CD8-positive, alpha-beta memory T cell (primary cell): ENCODE results near the gene CHD5. TPM values are rescaled to one million over a fixed set of nuclear protein-coding genes. Genes with fewer than 3 reads are reported as not detected.

Experiments
- CTCF ChIA-PET: fragments of 350-600 bp; sonication (Branson Sonifier 250); formaldehyde crosslinking; loops from one replicate; lab custom pipeline; 2021; ENCODE audit warnings: antibody characterized with exemption; lab: Charles Lee
- POLR2A ChIA-PET: fragments of 350-600 bp; sonication (Branson Sonifier 250); formaldehyde crosslinking; loops from one replicate; lab custom pipeline; 2021; ENCODE audit warnings: antibody characterized with exemption; lab: Charles Lee
- DNase-seq, 5 donors: peaks; one replicate each; pipeline versions ENCODE4 v3.0.0 to v3.0.0-alpha.2; 2020 to 2022; ENCODE audit warnings: mixed read lengths in 1 of 5
- H3K27ac ChIP-seq: one replicate; pipeline ENCODE4 v1.7.0; 2013; ENCODE audit warnings: low read depth, mild to moderate bottlenecking, low read length, moderate library complexity
- H3K27me3 ChIP-seq: 2 replicates; pipeline ENCODE4 v1.7.0; 2013; ENCODE audit warnings: low read length, mild to moderate bottlenecking; ENCODE audit not compliant: insufficient read depth, poor library complexity, severe bottlenecking
- H3K36me3 ChIP-seq: 2 replicates; pipeline ENCODE4 v1.7.0; 2013; ENCODE audit warnings: mild to moderate bottlenecking, low read length, moderate library complexity; ENCODE audit not compliant: insufficient read depth
- H3K4me1 ChIP-seq: 2 replicates; pipeline ENCODE4 v1.7.0; 2013; ENCODE audit warnings: mild to moderate bottlenecking, low read length, moderate library complexity; ENCODE audit not compliant: insufficient read depth
- H3K4me3 ChIP-seq: 2 replicates; pipeline ENCODE4 v1.7.0; 2013; ENCODE audit warnings: mild to moderate bottlenecking, low read length
- H3K9me3 ChIP-seq: 2 replicates; pipeline ENCODE4 v1.7.0; 2013; ENCODE audit warnings: mild to moderate bottlenecking, low read length
- H3K27ac Mint-ChIP-seq, 8 donors: one replicate each; pipeline ENCODE4 v1.8.0; 2020 to 2021; ENCODE audit warnings: mixed read lengths in 8 of 8, mild to moderate bottlenecking in 6 of 8, inconsistent platforms in 3 of 8, moderate library complexity in 3 of 8
- H3K27me3 Mint-ChIP-seq, 2 donors: one replicate each; pipeline ENCODE4 v1.8.0; 2020 to 2021; ENCODE audit warnings: mixed read lengths in 2 of 2, mild to moderate bottlenecking in 1 of 2, moderate library complexity in 1 of 2
- H3K36me3 Mint-ChIP-seq, 3 donors: one replicate each; pipeline ENCODE4 v1.8.0; 2020 to 2021; ENCODE audit warnings: mixed read lengths in 3 of 3, inconsistent platforms in 1 of 3, mild to moderate bottlenecking in 1 of 3
- H3K4me1 Mint-ChIP-seq, 3 donors: one replicate each; pipeline ENCODE4 v1.8.0; 2020 to 2021; ENCODE audit warnings: mixed read lengths in 3 of 3, inconsistent platforms in 1 of 3, mild to moderate bottlenecking in 1 of 3
- H3K4me3 Mint-ChIP-seq, 7 donors: one replicate each; pipeline ENCODE4 v1.8.0; 2020 to 2021; ENCODE audit warnings: mixed read lengths in 7 of 7, mild to moderate bottlenecking in 6 of 7, moderate library complexity in 4 of 7, inconsistent platforms in 2 of 7
- H3K9me3 Mint-ChIP-seq, 5 donors: one replicate each; pipeline ENCODE4 v1.8.0; 2020 to 2022; ENCODE audit warnings: mixed read lengths in 5 of 5, mild to moderate bottlenecking in 3 of 5, moderate library complexity in 2 of 5, inconsistent platforms in 1 of 5
- polyA plus RNA-seq: library from polyadenylated mRNA; unstranded; fragments of 300-500 nt; fragmentation: Illumina TruSeq; gene quantifications from one replicate; pipeline ENCODE4 v1.2.3, GENCODE V29; 2021
- total RNA-seq, 2 experiments: library from RNA; stranded (reverse); gene quantifications; one replicate each; pipeline ENCODE4 v1.2.3, GENCODE V29; 2021

The CHD5 gene
- total and polyA plus RNA-seq, 3 experiments from 2014 or later: 0.61 to 0.82 TPM; not detected in 1

DNA sequence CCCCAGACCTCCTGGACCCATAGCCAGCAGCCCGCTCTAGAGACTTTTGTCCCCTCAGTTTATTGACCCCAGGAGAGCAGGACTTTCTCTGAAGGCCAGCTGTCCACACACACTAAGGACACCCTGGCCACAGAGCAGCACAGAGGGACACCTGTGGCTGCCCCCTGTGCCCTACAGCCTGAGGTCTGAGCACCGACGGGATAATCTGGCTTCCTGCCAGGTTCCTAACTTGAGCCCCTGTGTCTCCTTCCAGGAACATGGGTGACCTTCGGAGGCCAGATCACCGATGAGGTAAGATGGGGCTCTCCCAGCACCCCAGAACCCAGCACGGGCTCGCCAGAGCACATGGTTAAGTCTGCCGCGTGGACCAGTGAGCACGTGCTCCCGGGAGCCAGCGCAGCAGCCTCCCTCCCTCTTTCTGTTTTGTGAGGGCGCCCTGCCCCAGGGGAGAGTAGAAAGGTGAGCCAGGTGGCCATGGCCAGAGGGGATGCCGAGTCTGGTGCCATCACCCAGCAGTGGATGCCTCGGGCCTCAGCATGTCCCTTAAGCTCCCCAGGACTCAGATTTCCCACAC is 106.6 kb downstream of the CHD5 start:
- H3K4me3 ChIP-seq: no peak overlapping the region
- Mint-ChIP-seq H3K4me3 (no peak overlapping the region), H3K4me1 (peaks cover 0 to 6% (median 2%) of the 10 kb centered on the region in 3 donors), H3K9me3 (no peaks in the 10 kb centered on the region), H3K27me3 (no peaks in the 10 kb centered on the region), H3K27ac (peak overlapping the region in 2 of 8 donors; percentile 38 to 77), H3K36me3 (peaks cover 5 to 78% (median 6%) of the 10 kb centered on the region in 3 donors)
- no peaks in the 10 kb centered on the region for H3K4me1 ChIP-seq
- H3K9me3 ChIP-seq: no peaks in the 10 kb centered on the region
- ChIA-PET CTCF (interaction anchor here (1.2 kb wide), 1 partner anchor 12 kb away, joined by 3 read pairs; no protein-coding TSS in a partner anchor), POLR2A (no interaction called here)
- H3K36me3 ChIP-seq: peaks cover 18% of the 10 kb centered on the region
- no peak for DNase-seq
- H3K27me3 ChIP-seq: no peaks in the 10 kb centered on the region
- no peak overlapping the region for H3K27ac ChIP-seq

DNA sequence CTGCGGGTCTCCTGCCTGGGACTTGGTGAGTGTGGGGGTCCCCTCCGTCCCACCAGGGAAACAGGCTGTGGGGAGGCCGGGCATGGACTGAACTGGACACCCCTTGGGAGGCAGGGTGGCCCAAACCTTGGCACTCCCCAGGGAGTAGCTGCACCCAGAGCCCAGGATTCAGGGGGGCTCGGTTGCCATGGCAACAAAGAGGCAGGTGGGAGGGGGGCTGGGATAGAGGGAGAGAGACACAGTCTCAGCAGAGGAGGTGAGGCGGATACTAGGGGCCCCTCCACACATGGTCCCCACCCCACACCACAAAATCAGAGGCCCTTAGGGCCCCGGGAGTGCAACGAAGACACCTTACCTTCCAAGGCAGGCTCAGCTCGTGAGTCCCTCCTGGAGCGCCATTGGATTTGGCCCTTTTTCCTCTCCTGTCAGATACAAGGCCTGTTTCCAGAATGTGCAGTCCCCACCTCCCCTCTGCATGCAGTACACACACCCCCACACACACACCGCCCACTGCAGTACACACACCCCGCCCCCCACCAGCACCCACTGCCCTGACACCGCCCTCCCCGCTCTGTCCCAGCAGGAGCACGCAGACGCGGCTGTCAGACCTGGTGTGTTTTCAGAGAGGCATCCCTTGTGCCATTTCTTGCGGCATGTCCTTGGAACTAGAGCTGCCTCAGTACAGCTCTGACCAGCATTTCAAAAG is 107.2 kb downstream of the CHD5 start:
- no peak overlapping the region for H3K27ac ChIP-seq
- no peaks in the 10 kb centered on the region for H3K4me1 ChIP-seq
- Mint-ChIP-seq H3K27me3 (no peaks in the 10 kb centered on the region), H3K4me1 (peaks cover 0 to 6% (median 4%) of the 10 kb centered on the region in 3 donors), H3K9me3 (no peaks in the 10 kb centered on the region), H3K27ac (peak overlapping the region in 3 of 8 donors; percentile 38 to 77 (median 50)), H3K36me3 (peaks cover 5 to 78% (median 6%) of the 10 kb centered on the region in 3 donors), H3K4me3 (no peak overlapping the region)
- ChIA-PET CTCF (no interaction called here), POLR2A (no interaction called here)
- peaks cover 20% of the 10 kb centered on the region for H3K36me3 ChIP-seq
- DNase-seq: no peak
- no peak overlapping the region for H3K4me3 ChIP-seq
- no peaks in the 10 kb centered on the region for H3K9me3 ChIP-seq
- no peaks in the 10 kb centered on the region for H3K27me3 ChIP-seq

DNA sequence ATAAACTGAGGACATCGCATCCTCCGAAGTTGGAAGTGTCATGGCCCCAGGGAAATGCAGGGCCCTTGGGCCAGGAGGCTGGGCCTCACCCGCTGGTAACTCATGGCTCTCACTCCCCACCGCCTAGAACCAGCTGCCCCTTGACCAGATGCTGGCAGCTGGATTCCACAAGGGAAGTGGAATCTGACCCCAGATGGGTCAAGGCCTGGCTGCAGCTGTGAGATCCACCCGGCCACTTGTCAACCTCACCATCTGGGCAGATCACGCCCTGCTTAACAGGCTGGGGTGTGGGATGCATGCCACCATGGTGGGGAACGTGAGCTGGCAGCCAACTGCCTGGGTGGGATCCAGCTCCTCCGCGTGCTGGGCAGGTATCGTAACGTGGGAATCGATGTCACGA is 108.9 kb downstream of the CHD5 start:
- H3K27ac ChIP-seq: no peak overlapping the region
- Mint-ChIP-seq H3K4me3 (no peak overlapping the region), H3K9me3 (no peaks in the 10 kb centered on the region), H3K27me3 (no peaks in the 10 kb centered on the region), H3K4me1 (peaks cover 0 to 10% (median 4%) of the 10 kb centered on the region in 3 donors), H3K36me3 (peaks cover 5 to 83% (median 5%) of the 10 kb centered on the region in 3 donors), H3K27ac (no peak overlapping the region)
- POLR2A ChIA-PET: interaction anchor here (0.5 kb wide), 1 partner anchor 19 kb away, joined by 5 read pairs; no protein-coding TSS in a partner anchor
- no peaks in the 10 kb centered on the region for H3K4me1 ChIP-seq
- H3K9me3 ChIP-seq: no peaks in the 10 kb centered on the region
- CTCF ChIA-PET: no interaction called here
- H3K36me3 ChIP-seq: peaks cover 21% of the 10 kb centered on the region
- no peaks in the 10 kb centered on the region for H3K27me3 ChIP-seq
- H3K4me3 ChIP-seq: no peak overlapping the region
- no peak for DNase-seq

DNA sequence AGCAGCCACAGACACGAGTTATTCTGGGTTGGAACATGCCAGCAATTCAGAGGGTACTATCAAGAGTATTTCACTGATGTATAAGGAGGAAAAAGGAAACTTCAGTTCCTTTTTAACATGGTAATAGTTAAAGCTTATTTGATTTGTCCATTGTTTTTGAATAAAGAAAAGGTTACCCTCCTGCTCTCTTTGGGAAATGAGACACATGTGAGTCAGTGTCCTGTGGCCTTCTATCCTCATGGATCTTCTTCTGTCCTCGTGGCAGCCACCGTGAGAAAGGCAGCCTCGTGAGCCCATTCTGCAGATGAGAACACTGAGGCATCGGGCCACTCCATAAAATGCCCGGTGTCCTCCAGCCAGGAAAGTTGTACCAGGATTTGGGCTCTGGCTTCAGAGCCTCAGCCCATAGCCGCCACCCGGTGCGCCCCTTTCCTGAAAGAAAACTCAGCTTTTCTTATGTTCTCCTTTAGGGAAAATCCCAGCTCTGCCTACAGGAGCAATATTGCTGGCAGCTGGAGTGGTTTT is 109.6 kb downstream of the CHD5 start:
- ChIA-PET POLR2A (interaction anchor here (0.5 kb wide), 1 partner anchor 19 kb away, joined by 5 read pairs; no protein-coding TSS in a partner anchor), CTCF (no interaction called here)
- no peak overlapping the region for H3K4me3 Mint-ChIP-seq
- H3K9me3 ChIP-seq: no peaks in the 10 kb centered on the region
- H3K4me3 ChIP-seq: no peak overlapping the region
- no peaks in the 10 kb centered on the region for H3K27me3 Mint-ChIP-seq
- peak overlapping the region in 2 of 8 donors; percentile 38 to 73 for H3K27ac Mint-ChIP-seq
- no peak overlapping the region for H3K27ac ChIP-seq
- no peak for DNase-seq
- no peaks in the 10 kb centered on the region for H3K4me1 ChIP-seq
- peaks cover 21% of the 10 kb centered on the region for H3K36me3 ChIP-seq
- peaks cover 5 to 80% (median 5%) of the 10 kb centered on the region in 3 donors for H3K36me3 Mint-ChIP-seq
- H3K9me3 Mint-ChIP-seq: no peaks in the 10 kb centered on the region
- H3K4me1 Mint-ChIP-seq: peaks cover 0 to 11% (median 4%) of the 10 kb centered on the region in 3 donors
- H3K27me3 ChIP-seq: no peaks in the 10 kb centered on the region

DNA sequence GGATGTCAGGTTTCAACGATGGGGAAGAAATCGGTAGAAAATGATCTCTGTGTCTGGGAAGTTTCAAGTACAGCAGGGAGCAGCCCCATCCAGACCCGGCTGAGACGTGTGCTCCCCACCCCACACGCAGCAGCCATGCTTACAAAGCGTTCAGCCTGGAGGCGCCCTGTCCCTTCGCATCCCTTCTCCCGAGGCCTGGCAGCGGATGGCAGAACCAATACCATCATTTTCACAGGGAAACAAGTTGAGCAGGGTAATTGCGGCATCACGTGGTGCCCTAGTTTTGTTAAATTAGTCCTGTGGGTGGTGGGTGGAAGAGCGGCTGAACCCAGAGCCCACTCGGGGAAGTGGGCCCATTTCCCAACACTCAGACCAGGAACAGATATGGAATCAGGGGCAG is 110.5 kb downstream of the CHD5 start:
- H3K27me3 Mint-ChIP-seq: no peaks in the 10 kb centered on the region
- CTCF ChIA-PET: no interaction called here
- no peak overlapping the region for H3K27ac ChIP-seq
- H3K36me3 Mint-ChIP-seq: peaks cover 0 to 80% (median 0%) of the 10 kb centered on the region in 3 donors
- no peak overlapping the region for H3K4me3 ChIP-seq
- H3K27me3 ChIP-seq: no peaks in the 10 kb centered on the region
- H3K4me1 ChIP-seq: no peaks in the 10 kb centered on the region
- H3K9me3 ChIP-seq: no peaks in the 10 kb centered on the region
- no peak overlapping the region for H3K4me3 Mint-ChIP-seq
- POLR2A ChIA-PET: no interaction called here
- H3K4me1 Mint-ChIP-seq: peaks cover 0 to 11% (median 6%) of the 10 kb centered on the region in 3 donors
- H3K27ac Mint-ChIP-seq: peak overlapping the region in 4 of 8 donors; percentile 17 to 87 (median 60)
- no peaks in the 10 kb centered on the region for H3K9me3 Mint-ChIP-seq
- no peak for DNase-seq
- H3K36me3 ChIP-seq: peaks cover 16% of the 10 kb centered on the region

DNA sequence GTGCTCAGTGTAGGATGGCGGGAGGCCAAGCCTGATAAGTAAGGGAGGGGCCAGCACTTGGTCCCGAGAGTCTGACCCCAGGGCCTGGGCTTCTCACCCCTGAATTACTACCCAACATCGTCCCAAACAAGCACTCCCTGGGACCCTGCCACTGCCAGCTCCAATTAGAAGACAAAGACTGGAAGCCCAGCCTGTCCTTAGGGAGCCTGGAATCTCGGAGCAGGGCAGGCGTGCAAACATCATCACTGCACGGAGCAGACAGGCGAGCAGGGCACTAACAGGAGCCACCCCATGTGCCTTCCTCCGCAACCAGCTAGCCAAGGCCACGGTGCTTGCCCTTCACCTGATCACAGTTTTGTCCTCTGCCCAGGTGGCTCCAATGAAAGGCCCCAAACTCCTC is 111.2 kb downstream of the CHD5 start:
- Mint-ChIP-seq H3K9me3 (no peaks in the 10 kb centered on the region), H3K27ac (peak overlapping the region in 1 of 8 donors; percentile 14), H3K27me3 (no peaks in the 10 kb centered on the region), H3K4me1 (peaks cover under 1 to 14% (median 6%) of the 10 kb centered on the region in 3 donors), H3K4me3 (no peak overlapping the region), H3K36me3 (peaks cover 0 to 79% (median 0%) of the 10 kb centered on the region in 3 donors)
- Histone ChIP-seq H3K27me3 (no peaks in the 10 kb centered on the region), H3K9me3 (no peaks in the 10 kb centered on the region), H3K27ac (no peak overlapping the region), H3K36me3 (peaks cover 11% of the 10 kb centered on the region), H3K4me3 (no peak overlapping the region), H3K4me1 (no peaks in the 10 kb centered on the region)
- ChIA-PET CTCF (no interaction called here), POLR2A (no interaction called here)
- DNase-seq: no peak

DNA sequence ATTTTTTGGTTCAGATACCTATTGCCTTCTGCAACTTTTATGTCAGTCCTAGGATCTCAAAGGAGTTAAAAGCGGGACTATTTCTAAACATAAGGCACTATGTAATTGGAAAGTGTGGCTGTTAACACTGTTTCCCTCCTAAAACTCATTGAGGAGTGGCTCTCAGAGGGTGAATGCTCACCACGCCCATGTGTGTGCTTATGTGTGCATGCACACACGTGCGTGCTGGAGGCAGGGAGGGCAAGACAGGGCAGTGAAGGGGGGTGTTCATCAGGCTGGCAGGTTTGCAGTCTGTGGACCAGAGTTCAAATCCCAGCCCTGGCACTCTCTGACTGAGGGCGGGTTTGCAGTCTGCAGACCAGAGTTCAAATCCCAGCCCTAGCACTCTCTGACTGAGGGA is 112.0 kb downstream of the CHD5 start:
- Histone ChIP-seq H3K27ac (no peak overlapping the region), H3K4me3 (no peak overlapping the region), H3K36me3 (peaks cover 3% of the 10 kb centered on the region), H3K9me3 (no peaks in the 10 kb centered on the region), H3K4me1 (no peaks in the 10 kb centered on the region), H3K27me3 (no peaks in the 10 kb centered on the region)
- Mint-ChIP-seq H3K27me3 (no peaks in the 10 kb centered on the region), H3K4me1 (peaks cover 5 to 19% (median 10%) of the 10 kb centered on the region in 3 donors), H3K4me3 (no peak overlapping the region), H3K9me3 (no peaks in the 10 kb centered on the region), H3K36me3 (peaks cover 0 to 76% (median 0%) of the 10 kb centered on the region in 3 donors), H3K27ac (peak overlapping the region in 2 of 8 donors; percentile 21 to 26)
- ChIA-PET POLR2A (no interaction called here), CTCF (no interaction called here)
- no peak for DNase-seq

DNA sequence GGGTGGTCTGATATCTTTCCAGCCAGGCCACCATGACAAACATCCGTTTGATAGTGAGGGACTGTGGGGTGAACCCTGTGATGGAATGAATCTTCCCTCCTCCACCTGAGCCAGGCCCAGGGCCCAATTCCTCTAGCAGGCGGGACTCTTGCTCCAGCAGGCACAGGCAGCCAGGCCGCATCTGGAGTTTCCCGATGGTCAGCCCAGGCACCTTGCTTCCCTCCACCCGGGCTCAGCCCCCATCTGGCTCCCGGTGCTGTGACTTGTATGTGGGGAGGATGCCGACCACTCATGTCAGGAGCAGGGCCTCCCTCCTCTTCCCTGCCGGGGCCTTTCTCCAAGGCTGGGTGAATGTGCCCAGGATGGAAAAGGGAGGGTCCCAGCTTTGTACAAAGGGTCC is 113.4 kb downstream of the CHD5 start:
- Histone ChIP-seq H3K27ac (no peak overlapping the region), H3K27me3 (no peaks in the 10 kb centered on the region), H3K9me3 (no peaks in the 10 kb centered on the region), H3K4me3 (no peak overlapping the region), H3K36me3 (peaks cover 3% of the 10 kb centered on the region), H3K4me1 (no peaks in the 10 kb centered on the region)
- ChIA-PET POLR2A (no interaction called here), CTCF (no interaction called here)
- DNase-seq: no peak
- Mint-ChIP-seq H3K4me1 (peaks cover 13 to 23% (median 13%) of the 10 kb centered on the region in 3 donors), H3K4me3 (no peak overlapping the region), H3K27ac (peak overlapping the region in 1 of 8 donors; percentile 41), H3K36me3 (peaks cover 0 to 74% (median 0%) of the 10 kb centered on the region in 3 donors), H3K27me3 (no peaks in the 10 kb centered on the region), H3K9me3 (no peaks in the 10 kb centered on the region)
